GM12875 (cell line): ENCODE data around the gene IBA57.

Experiments used
- H3K4me3 ChIP-seq: one replicate; pipeline ENCODE4 v1.5.1; 2011; ENCODE audit warnings: low read depth, low read length, control low read depth
- CTCF ChIP-seq: IDR thresholded peaks from 2 replicates; pipeline ENCODE4 v1.5.1; 2011; ENCODE audit warnings: low read depth, mild to moderate bottlenecking, control low read depth, inconsistent platforms, low read length, moderate library complexity, borderline replicate concordance; ENCODE audit not compliant: insufficient read depth

IBA57 gene

GRCh38 chr1:228152918-228153258 is 12.7 kb upstream of the IBA57 start:
- H3K4me3 ChIP-seq, result no peak overlapping the region
- no peak for TF ChIP-seq CTCF

- no peak overlapping the region for H3K4me3 ChIP-seq
- TF ChIP-seq CTCF, result no peak
Observed at GRCh38 chr1:228154021-228154669, 11.5 kb upstream of the IBA57 start.

- no peak for TF ChIP-seq CTCF
- no peak overlapping the region for H3K4me3 ChIP-seq
Observed at GRCh38 chr1:228154670-228155571, 10.7 kb upstream of the IBA57 start.

GRCh38 chr1:228155596-228156514 is 9.7 kb upstream of the IBA57 start:
- H3K4me3 ChIP-seq, result no peak overlapping the region
- TF ChIP-seq CTCF, result no peak

- no peak overlapping the region for H3K4me3 ChIP-seq
- no peak for TF ChIP-seq CTCF
Observed at GRCh38 chr1:228156515-228156881, 9.1 kb upstream of the IBA57 start.

- no peak for TF ChIP-seq CTCF
- no peak overlapping the region for H3K4me3 ChIP-seq
Observed at GRCh38 chr1:228156941-228157728, 8.5 kb upstream of the IBA57 start.
